ENCODE results near the gene NLRP12.
"Not testable (repeated sequence)": the region's sequence is repeated elsewhere in the genome, so short reads cannot be mapped to it uniquely, and the experiment has no call there.

The NLRP12 gene, protein sequence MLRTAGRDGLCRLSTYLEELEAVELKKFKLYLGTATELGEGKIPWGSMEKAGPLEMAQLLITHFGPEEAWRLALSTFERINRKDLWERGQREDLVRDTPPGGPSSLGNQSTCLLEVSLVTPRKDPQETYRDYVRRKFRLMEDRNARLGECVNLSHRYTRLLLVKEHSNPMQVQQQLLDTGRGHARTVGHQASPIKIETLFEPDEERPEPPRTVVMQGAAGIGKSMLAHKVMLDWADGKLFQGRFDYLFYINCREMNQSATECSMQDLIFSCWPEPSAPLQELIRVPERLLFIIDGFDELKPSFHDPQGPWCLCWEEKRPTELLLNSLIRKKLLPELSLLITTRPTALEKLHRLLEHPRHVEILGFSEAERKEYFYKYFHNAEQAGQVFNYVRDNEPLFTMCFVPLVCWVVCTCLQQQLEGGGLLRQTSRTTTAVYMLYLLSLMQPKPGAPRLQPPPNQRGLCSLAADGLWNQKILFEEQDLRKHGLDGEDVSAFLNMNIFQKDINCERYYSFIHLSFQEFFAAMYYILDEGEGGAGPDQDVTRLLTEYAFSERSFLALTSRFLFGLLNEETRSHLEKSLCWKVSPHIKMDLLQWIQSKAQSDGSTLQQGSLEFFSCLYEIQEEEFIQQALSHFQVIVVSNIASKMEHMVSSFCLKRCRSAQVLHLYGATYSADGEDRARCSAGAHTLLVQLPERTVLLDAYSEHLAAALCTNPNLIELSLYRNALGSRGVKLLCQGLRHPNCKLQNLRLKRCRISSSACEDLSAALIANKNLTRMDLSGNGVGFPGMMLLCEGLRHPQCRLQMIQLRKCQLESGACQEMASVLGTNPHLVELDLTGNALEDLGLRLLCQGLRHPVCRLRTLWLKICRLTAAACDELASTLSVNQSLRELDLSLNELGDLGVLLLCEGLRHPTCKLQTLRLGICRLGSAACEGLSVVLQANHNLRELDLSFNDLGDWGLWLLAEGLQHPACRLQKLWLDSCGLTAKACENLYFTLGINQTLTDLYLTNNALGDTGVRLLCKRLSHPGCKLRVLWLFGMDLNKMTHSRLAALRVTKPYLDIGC

GRCh38 chr19:53824134-53824611 lies at the start of gene NLRP12:
Gene NLRP12, minus strand, starts transcription at chr19:53824314. Its CDS starts 140 bp downstream, at chr19:53824174.
- no peak within 1 kb of the TSS for H2AFZ ChIP-seq (ENCODE audit: low read depth, low read length)
- no peaks in the 10 kb centered on the region for H3K79me2 ChIP-seq (ENCODE audit: low read length)
- no peaks in the 10 kb centered on the region for H3K27me3 ChIP-seq (ENCODE audit: low read depth, low read length)
- H4K20me1 ChIP-seq (ENCODE audit: insufficient read depth, low read length) = no peaks in the 10 kb centered on the region
- no peak within 1 kb of the TSS for H3K9ac ChIP-seq (ENCODE audit: low read length)
- no peak within 1 kb of the TSS for H3K4me2 ChIP-seq (ENCODE audit: low read length)
- H3K4me1 ChIP-seq (ENCODE audit: low read length) = no peaks in the 10 kb centered on the region
- TF ChIP-seq, protein P1, sequence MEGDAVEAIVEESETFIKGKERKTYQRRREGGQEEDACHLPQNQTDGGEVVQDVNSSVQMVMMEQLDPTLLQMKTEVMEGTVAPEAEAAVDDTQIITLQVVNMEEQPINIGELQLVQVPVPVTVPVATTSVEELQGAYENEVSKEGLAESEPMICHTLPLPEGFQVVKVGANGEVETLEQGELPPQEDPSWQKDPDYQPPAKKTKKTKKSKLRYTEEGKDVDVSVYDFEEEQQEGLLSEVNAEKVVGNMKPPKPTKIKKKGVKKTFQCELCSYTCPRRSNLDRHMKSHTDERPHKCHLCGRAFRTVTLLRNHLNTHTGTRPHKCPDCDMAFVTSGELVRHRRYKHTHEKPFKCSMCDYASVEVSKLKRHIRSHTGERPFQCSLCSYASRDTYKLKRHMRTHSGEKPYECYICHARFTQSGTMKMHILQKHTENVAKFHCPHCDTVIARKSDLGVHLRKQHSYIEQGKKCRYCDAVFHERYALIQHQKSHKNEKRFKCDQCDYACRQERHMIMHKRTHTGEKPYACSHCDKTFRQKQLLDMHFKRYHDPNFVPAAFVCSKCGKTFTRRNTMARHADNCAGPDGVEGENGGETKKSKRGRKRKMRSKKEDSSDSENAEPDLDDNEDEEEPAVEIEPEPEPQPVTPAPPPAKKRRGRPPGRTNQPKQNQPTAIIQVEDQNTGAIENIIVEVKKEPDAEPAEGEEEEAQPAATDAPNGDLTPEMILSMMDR (IDR thresholded peaks at IDR 0.05; ENCODE audit: low read depth, low read length) = no peak
- no peak for TF ChIP-seq EZH2phosphoT487 (IDR thresholded peaks at IDR 0.05; ENCODE audit: low read depth)
- no peaks in the 10 kb centered on the region for H3K9me3 ChIP-seq (ENCODE audit: insufficient read depth, low read length)
- H3K4me3 ChIP-seq (ENCODE audit: low read length) = no peak within 1 kb of the TSS
- H3K27ac ChIP-seq (ENCODE audit: low read length) = no peak within 1 kb of the TSS
- H3K36me3 ChIP-seq (replicated peaks; ENCODE audit: low read depth, low read length) = no peaks in the 10 kb centered on the region

- no peaks in the 10 kb centered on the region for H3K9me3 ChIP-seq (ENCODE audit: insufficient read depth, low read length)
- H3K9ac ChIP-seq (ENCODE audit: low read length) = no peak overlapping the region
- no peaks in the 10 kb centered on the region for H3K36me3 ChIP-seq (replicated peaks; ENCODE audit: low read depth, low read length)
- no peak overlapping the region for H3K27ac ChIP-seq (ENCODE audit: low read length)
- no peaks in the 10 kb centered on the region for H4K20me1 ChIP-seq (ENCODE audit: insufficient read depth, low read length)
- H2AFZ ChIP-seq (ENCODE audit: low read depth, low read length) = no peak overlapping the region
- no peaks in the 10 kb centered on the region for H3K79me2 ChIP-seq (ENCODE audit: low read length)
- no peak overlapping the region for H3K4me2 ChIP-seq (ENCODE audit: low read length)
- H3K4me1 ChIP-seq (ENCODE audit: low read length) = no peaks in the 10 kb centered on the region
- H3K27me3 ChIP-seq (ENCODE audit: low read depth, low read length) = no peaks in the 10 kb centered on the region
- no peak overlapping the region for H3K4me3 ChIP-seq (ENCODE audit: low read length)
- TF ChIP-seq, protein P1 (IDR thresholded peaks at IDR 0.05; ENCODE audit: low read depth, low read length) = no peak
- no peak for TF ChIP-seq EZH2phosphoT487 (IDR thresholded peaks at IDR 0.05; ENCODE audit: low read depth)
Measured at GRCh38 chr19:53872762-53873161, 48.6 kb upstream of the NLRP12 start.

DNA sequence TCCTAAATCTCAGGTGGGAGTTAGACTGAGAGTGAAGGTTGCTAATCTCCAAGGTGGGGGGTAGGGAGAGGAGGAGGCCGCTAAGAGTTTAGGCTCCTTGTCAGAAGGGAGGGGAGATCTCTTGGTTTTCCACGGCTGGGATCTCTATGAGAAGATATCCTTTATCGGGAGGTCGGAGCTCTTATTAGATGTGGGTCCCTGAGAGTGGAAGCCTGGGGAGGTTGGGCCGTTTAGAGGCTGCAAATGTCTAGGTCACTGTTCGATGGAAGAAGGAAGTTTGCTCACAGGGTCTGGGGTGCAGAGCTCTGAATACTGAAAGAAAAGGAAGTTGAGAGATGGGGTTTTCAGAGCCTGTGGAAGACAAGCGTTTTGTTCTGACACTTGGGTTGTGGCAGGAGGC lies 47.3 kb upstream of the NLRP12 start:
- Histone ChIP-seq H2AFZ (ENCODE audit: low read depth, low read length) (no peak overlapping the region), H3K9me3 (ENCODE audit: insufficient read depth, low read length) (no peaks in the 10 kb centered on the region), H3K36me3 (replicated peaks; ENCODE audit: low read depth, low read length) (no peaks in the 10 kb centered on the region), H3K27ac (ENCODE audit: low read length) (no peak overlapping the region), H3K4me1 (ENCODE audit: low read length) (no peaks in the 10 kb centered on the region), H4K20me1 (ENCODE audit: insufficient read depth, low read length) (no peaks in the 10 kb centered on the region), H3K4me2 (ENCODE audit: low read length) (no peak overlapping the region), H3K9ac (ENCODE audit: low read length) (no peak overlapping the region), H3K4me3 (ENCODE audit: low read length) (no peak overlapping the region), H3K27me3 (ENCODE audit: low read depth, low read length) (no peaks in the 10 kb centered on the region), H3K79me2 (ENCODE audit: low read length) (no peaks in the 10 kb centered on the region)
- TF ChIP-seq, protein P1 (IDR thresholded peaks at IDR 0.05; ENCODE audit: low read depth, low read length) = no peak
- TF ChIP-seq EZH2phosphoT487 (IDR thresholded peaks at IDR 0.05; ENCODE audit: low read depth) = no peak

DNA sequence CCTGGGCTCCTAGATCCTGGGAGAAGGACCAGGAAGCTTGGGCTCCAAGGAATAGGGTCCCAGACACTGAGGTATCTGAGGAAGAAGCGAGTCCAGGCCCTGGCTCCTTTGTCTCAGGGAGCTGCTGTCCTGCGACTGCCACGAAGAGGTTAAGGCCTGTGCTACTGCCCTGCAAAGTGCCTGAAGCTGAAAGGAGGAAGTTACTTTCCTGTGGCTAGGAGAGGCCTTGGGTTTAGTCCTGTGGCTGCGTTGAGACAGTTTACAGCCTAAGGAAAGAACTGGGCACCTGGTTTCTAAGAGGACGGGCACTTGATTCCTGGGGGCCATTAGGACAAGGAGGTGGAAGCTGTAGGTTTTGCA lies 46.4 kb upstream of the NLRP12 start:
- TF ChIP-seq, protein P1 (IDR thresholded peaks at IDR 0.05; ENCODE audit: low read depth, low read length) = no peak
- no peak for TF ChIP-seq EZH2phosphoT487 (IDR thresholded peaks at IDR 0.05; ENCODE audit: low read depth)

DNA sequence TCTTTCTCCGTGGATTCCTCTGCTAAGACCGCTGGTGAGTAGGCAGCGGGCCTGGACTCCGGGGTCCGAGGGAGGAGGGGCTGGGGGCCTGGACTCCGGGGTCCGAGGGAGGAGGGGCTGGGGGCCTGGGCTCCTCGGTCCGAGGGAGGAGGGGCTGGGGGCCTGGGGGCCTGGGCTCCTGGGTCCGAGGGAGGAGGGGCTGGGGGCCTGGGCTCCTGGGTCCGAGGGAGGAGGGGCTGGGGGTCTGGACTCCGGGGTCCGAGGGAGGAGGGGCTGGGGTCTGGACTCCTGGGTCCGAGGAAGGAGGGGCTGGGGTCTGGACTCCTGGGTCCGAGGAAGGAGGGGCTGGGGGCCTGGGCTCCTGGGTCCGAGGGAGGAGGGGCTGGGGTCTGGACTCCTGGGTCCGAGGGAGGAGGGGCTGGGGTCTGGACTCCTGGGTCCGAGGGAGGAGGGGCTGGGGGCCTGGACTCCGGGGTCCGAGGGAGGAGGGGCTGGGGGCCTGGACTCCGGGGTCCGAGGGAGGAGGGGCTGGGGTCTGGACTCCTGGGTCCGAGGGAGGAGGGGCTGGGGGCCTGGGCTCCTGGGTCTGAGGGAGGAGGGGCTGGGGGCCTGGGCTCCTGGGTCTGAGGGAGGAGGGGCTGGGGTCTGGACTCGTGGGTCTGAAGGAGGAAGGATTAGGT lies 45.8 kb upstream of the NLRP12 start:
- not testable (repeated sequence) for H3K79me2 ChIP-seq (ENCODE audit: low read length); H3K9me3 ChIP-seq (ENCODE audit: insufficient read depth, low read length); H2AFZ ChIP-seq (ENCODE audit: low read depth, low read length); H3K9ac ChIP-seq (ENCODE audit: low read length); H3K27ac ChIP-seq (ENCODE audit: low read length); H3K27me3 ChIP-seq (ENCODE audit: low read depth, low read length); H3K36me3 ChIP-seq (replicated peaks; ENCODE audit: low read depth, low read length); H3K4me1 ChIP-seq (ENCODE audit: low read length); H3K4me2 ChIP-seq (ENCODE audit: low read length); H3K4me3 ChIP-seq (ENCODE audit: low read length); H4K20me1 ChIP-seq (ENCODE audit: insufficient read depth, low read length)

More for the DNA sequence above, 46.4 kb upstream of the NLRP12 start:
- H3K4me1 ChIP-seq (ENCODE audit: low read length) = no peaks in the 10 kb centered on the region
- H3K9ac ChIP-seq (ENCODE audit: low read length) = no peak overlapping the region
- H3K27me3 ChIP-seq (ENCODE audit: low read depth, low read length) = no peaks in the 10 kb centered on the region
- H3K36me3 ChIP-seq (replicated peaks; ENCODE audit: low read depth, low read length) = no peaks in the 10 kb centered on the region
- no peak overlapping the region for H3K27ac ChIP-seq (ENCODE audit: low read length)
- no peak overlapping the region for H3K4me2 ChIP-seq (ENCODE audit: low read length)
- H3K79me2 ChIP-seq (ENCODE audit: low read length) = no peaks in the 10 kb centered on the region
- no peaks in the 10 kb centered on the region for H4K20me1 ChIP-seq (ENCODE audit: insufficient read depth, low read length)
- H3K9me3 ChIP-seq (ENCODE audit: insufficient read depth, low read length) = no peaks in the 10 kb centered on the region
- no peak overlapping the region for H2AFZ ChIP-seq (ENCODE audit: low read depth, low read length)
- no peak overlapping the region for H3K4me3 ChIP-seq (ENCODE audit: low read length)
